Fibroblast of lung (primary cell): ENCODE data around the gene IDUA. TPM values are rescaled to one million over a fixed set of nuclear protein-coding genes. Genes with fewer than 3 reads are reported as not detected.

Experiments used
- DNase-seq, 2 donors: peaks; one replicate each; pipeline versions ENCODE4 v3.0.0 to v3.0.0-alpha.2; 2010; ENCODE audit warnings: low read depth in 2 of 2
- H2AFZ ChIP-seq: 2 replicates; pipeline ENCODE4 v1.5.1; 2012; ENCODE audit warnings: low read length, control low read depth, inconsistent platforms
- H3K27ac ChIP-seq: 2 replicates; pipeline ENCODE4 v1.5.1; 2011; ENCODE audit warnings: low read length, control low read depth; ENCODE audit not compliant: insufficient read depth
- H3K27me3 ChIP-seq: 2 replicates; pipeline ENCODE4 v1.5.1; 2011; ENCODE audit warnings: mild to moderate bottlenecking, low read length; ENCODE audit not compliant: control insufficient read depth, insufficient read depth
- H3K36me3 ChIP-seq: 2 replicates; pipeline ENCODE4 v1.5.1; 2011; ENCODE audit warnings: low read length; ENCODE audit not compliant: control insufficient read depth, insufficient read depth
- H3K4me1 ChIP-seq: 2 replicates; pipeline ENCODE4 v1.5.1; 2011; ENCODE audit warnings: low read length; ENCODE audit not compliant: control insufficient read depth, insufficient read depth; ENCODE audit errors: extremely low read depth
- H3K4me2 ChIP-seq: 2 replicates; pipeline ENCODE4 v1.5.1; 2011; ENCODE audit warnings: low read length, control low read depth; ENCODE audit not compliant: insufficient read depth; ENCODE audit errors: extremely low read depth
- H3K4me3 ChIP-seq, 4 experiments: fragments of 200-600 bp in 1 of 4; sonication (generic) in 1 of 4; replicated peaks in 1 of 4; 2 replicates each; pipeline ENCODE4 v1.5.1; 2011 to 2016; ENCODE audit warnings: low read length in 4 of 4, low read depth in 3 of 4, mild to moderate bottlenecking in 3 of 4, control low read depth in 2 of 4, inconsistent platforms in 1 of 4, mixed read lengths in 1 of 4; ENCODE audit not compliant: insufficient read depth in 1 of 4; ENCODE audit errors: control extremely low read depth in 1 of 4
- H3K79me2 ChIP-seq: 2 replicates; pipeline ENCODE4 v1.5.1; 2012; ENCODE audit warnings: mild to moderate bottlenecking, low read length, inconsistent platforms; ENCODE audit not compliant: control insufficient read depth, insufficient read depth
- H3K9ac ChIP-seq: 2 replicates; pipeline ENCODE4 v1.5.1; 2011; ENCODE audit warnings: mild to moderate bottlenecking, low read length, control low read depth; ENCODE audit not compliant: insufficient read depth
- H3K9me3 ChIP-seq: 2 replicates; pipeline ENCODE4 v1.5.1; 2012; ENCODE audit warnings: low read depth, low read length; ENCODE audit not compliant: control insufficient read depth, insufficient read depth
- H4K20me1 ChIP-seq: 2 replicates; pipeline ENCODE4 v1.5.1; 2011; ENCODE audit warnings: low read length; ENCODE audit not compliant: control insufficient read depth, insufficient read depth; ENCODE audit errors: extremely low read depth
- EZH2 ChIP-seq: IDR thresholded peaks from 2 replicates; pipeline ENCODE4 v1.5.1; 2012; ENCODE audit warnings: low read length, control low read depth, mild to moderate bottlenecking; ENCODE audit errors: missing control alignments
- polyA plus RNA-seq, 2 donors: library from polyadenylated mRNA; depleted of rRNA in 1 of 2; stranded (reverse) in 1 of 2; unstranded in 1 of 2; fragments of >200 nt; gene quantifications; 2 replicates each; pipeline ENCODE4 v1.2.1, GENCODE V29; 2011 to 2012; ENCODE audit warnings: missing spikeins in 1 of 2
- total RNA-seq: library from RNA; depleted of rRNA; stranded (reverse); fragments of >200 nt; gene quantifications from 2 replicates; pipeline ENCODE4 v1.2.1, GENCODE V29; 2014
- TF ChIP-seq, protein P1 (sequence below), 2 donors: IDR thresholded peaks in 1 of 2; conservative IDR thresholded peaks in 1 of 2; 1 replicate in 1 of 2; 2 replicates in 1 of 2; pipeline ENCODE4 v1.5.1; 2011 to 2012; ENCODE audit warnings: low read length in 2 of 2, control low read depth in 1 of 2, inconsistent platforms in 1 of 2, low read depth in 1 of 2, mild to moderate bottlenecking in 1 of 2

Gene IDUA
- total and polyA plus RNA-seq, 2 donors (not counting 1 experiment from before 2014, with no cell fraction given) = 3.1 to 11.1 TPM

DNA sequence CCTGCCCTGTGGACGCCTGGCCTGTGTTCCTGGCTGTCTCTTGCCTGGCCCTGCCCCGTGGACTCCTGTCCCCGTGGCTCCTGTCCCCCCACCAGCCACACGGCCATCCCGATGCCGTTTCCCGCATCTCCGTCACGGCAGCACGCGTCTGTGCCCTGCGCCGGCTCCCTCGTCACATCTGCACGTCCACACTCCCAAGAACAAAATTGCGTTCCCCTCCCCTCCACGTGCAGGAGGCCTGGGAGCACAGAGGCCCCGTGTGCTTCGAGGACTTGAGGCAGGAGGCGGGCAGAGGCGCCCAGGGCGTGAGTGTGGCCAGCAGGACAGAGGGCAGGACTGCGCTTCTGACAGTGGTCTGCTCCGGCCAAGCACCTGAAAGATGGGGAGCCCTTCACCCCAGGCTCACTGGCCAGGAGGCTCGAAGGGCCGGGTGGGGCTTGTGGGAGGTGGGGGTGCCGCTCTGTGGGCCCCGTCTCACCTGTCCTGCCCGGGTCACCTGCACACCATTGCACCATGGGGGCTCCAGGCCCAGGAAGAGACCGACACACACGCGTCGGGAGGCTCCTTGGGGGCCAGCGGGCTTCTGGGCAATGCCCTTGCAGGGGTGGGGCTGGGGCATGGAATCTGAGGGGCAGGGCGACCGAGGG, 41.9 kb downstream of the IDUA start:
- DNase-seq = no peak
- H3K79me2 ChIP-seq = no peaks in the 10 kb centered on the region
- H3K9me3 ChIP-seq = no peaks in the 10 kb centered on the region

DNA sequence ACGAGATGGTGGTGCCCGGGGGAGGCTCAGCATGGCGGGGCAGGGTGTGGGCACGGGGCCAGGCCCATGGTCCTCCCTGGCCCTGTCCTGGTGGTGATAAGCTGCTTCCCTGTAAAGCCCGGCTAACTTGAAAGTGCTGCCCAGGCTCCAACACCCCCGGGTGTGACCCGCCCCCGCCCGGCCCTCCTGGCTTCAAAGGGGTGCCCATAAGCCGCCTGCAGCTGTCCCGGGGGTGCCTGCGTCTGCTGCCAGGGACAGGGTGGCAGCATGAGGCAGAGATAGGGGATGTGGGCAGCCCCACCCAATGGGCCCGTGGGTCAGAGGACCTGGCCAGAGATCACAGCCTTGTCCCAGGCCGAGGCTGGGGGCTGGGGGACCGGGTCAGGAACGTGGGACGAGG, 42.7 kb downstream of the IDUA start:
- Histone ChIP-seq H3K36me3 (peaks cover 2% of the 10 kb centered on the region), H3K27ac (no peak overlapping the region), H3K79me2 (no peaks in the 10 kb centered on the region), H3K4me1 (peaks cover 2% of the 10 kb centered on the region), H3K9me3 (no peaks in the 10 kb centered on the region), H2AFZ (no peak overlapping the region), H3K4me2 (no peak overlapping the region), H3K9ac (no peak overlapping the region), H3K4me3 (no peak overlapping the region), H4K20me1 (no peaks in the 10 kb centered on the region), H3K27me3 (no peaks in the 10 kb centered on the region)
- DNase-seq = no peak
- TF ChIP-seq, protein P1, sequence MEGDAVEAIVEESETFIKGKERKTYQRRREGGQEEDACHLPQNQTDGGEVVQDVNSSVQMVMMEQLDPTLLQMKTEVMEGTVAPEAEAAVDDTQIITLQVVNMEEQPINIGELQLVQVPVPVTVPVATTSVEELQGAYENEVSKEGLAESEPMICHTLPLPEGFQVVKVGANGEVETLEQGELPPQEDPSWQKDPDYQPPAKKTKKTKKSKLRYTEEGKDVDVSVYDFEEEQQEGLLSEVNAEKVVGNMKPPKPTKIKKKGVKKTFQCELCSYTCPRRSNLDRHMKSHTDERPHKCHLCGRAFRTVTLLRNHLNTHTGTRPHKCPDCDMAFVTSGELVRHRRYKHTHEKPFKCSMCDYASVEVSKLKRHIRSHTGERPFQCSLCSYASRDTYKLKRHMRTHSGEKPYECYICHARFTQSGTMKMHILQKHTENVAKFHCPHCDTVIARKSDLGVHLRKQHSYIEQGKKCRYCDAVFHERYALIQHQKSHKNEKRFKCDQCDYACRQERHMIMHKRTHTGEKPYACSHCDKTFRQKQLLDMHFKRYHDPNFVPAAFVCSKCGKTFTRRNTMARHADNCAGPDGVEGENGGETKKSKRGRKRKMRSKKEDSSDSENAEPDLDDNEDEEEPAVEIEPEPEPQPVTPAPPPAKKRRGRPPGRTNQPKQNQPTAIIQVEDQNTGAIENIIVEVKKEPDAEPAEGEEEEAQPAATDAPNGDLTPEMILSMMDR (conservative IDR thresholded peaks at IDR 0.05 in 1 of 2, IDR thresholded peaks at IDR 0.05 in 1 of 2; ENCODE audit: low read depth in 1 of 2, low read length in 2 of 2) = no peak
- TF ChIP-seq EZH2 = no peak

More for the DNA sequence above, 41.9 kb downstream of the IDUA start:
- H3K27me3 ChIP-seq = no peaks in the 10 kb centered on the region
- no peak overlapping the region for H2AFZ ChIP-seq
- no peak overlapping the region for H3K9ac ChIP-seq
- H3K4me1 ChIP-seq = no peaks in the 10 kb centered on the region
- H3K4me3 ChIP-seq = no peak overlapping the region
- no peaks in the 10 kb centered on the region for H4K20me1 ChIP-seq
- no peak overlapping the region for H3K27ac ChIP-seq
- TF ChIP-seq, protein P1 (conservative IDR thresholded peaks at IDR 0.05 in 1 of 2, IDR thresholded peaks at IDR 0.05 in 1 of 2; ENCODE audit: low read depth in 1 of 2, low read length in 2 of 2) = no peak
- no peak for TF ChIP-seq EZH2
- H3K36me3 ChIP-seq = peaks cover 2% of the 10 kb centered on the region
- no peak overlapping the region for H3K4me2 ChIP-seq

DNA sequence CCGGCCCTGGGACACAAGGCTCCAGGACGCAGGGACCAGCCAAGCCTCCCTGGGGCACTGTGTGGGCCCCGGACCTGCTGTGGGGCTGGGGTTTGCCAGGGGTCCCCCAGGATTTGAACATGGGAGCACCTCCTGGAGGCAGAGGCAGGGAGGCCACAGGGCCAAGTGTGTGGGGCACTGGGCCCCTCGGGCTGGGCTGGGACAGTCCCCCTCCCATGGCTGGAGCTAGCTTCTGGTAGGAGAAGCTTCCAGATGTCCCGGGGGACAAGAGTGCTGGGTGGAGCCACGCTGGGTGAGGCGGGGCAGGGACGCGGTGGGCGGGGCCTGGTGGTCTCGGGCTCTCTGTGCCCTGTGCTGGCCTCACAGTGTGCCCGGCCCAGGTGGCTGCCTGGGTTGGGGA, 43.2 kb downstream of the IDUA start:
- Histone ChIP-seq H4K20me1 (no peaks in the 10 kb centered on the region), H3K4me3 (no peak overlapping the region), H3K4me1 (peaks cover 2% of the 10 kb centered on the region), H3K79me2 (no peaks in the 10 kb centered on the region), H3K36me3 (peaks cover 2% of the 10 kb centered on the region), H2AFZ (no peak overlapping the region), H3K4me2 (no peak overlapping the region), H3K27me3 (no peaks in the 10 kb centered on the region), H3K9ac (no peak overlapping the region), H3K27ac (no peak overlapping the region), H3K9me3 (no peaks in the 10 kb centered on the region)
- TF ChIP-seq, protein P1 (conservative IDR thresholded peaks at IDR 0.05 in 1 of 2, IDR thresholded peaks at IDR 0.05 in 1 of 2; ENCODE audit: low read depth in 1 of 2, low read length in 2 of 2) = no peak
- DNase-seq = no peak
